ENCODE data around the gene COG4.

Gene COG4

GRCh38 chr16:70432356-70432722 lies 91.0 kb downstream of the COG4 start:
- no peak overlapping the region for H3K4me3 ChIP-seq (ENCODE audit: low read length)
- TF ChIP-seq CTCF (conservative IDR thresholded peaks at IDR 0.05; ENCODE audit: low read length), result no peak

GRCh38 chr16:70430667-70431536 lies 92.5 kb downstream of the COG4 start:
- no peak for TF ChIP-seq CTCF (conservative IDR thresholded peaks at IDR 0.05; ENCODE audit: low read length)
- no peak for DNase-seq (ENCODE audit: low read depth)
- H3K4me3 ChIP-seq (ENCODE audit: low read length), result no peak overlapping the region

More at GRCh38 chr16:70432356-70432722, 91.0 kb downstream of the COG4 start:
- no peak for DNase-seq (ENCODE audit: low read depth)
